Activated T-cell treated with anti-CD3 and anti-CD28 coated beads for 48 hours (primary cell): ENCODE measurements around the gene TM4SF18.

ENCODE experiments used
- DNase-seq: peaks from one replicate; pipeline ENCODE4 v3.0.0-alpha.2; 2020; ENCODE audit warnings: low read depth

TM4SF18 gene

DNA sequence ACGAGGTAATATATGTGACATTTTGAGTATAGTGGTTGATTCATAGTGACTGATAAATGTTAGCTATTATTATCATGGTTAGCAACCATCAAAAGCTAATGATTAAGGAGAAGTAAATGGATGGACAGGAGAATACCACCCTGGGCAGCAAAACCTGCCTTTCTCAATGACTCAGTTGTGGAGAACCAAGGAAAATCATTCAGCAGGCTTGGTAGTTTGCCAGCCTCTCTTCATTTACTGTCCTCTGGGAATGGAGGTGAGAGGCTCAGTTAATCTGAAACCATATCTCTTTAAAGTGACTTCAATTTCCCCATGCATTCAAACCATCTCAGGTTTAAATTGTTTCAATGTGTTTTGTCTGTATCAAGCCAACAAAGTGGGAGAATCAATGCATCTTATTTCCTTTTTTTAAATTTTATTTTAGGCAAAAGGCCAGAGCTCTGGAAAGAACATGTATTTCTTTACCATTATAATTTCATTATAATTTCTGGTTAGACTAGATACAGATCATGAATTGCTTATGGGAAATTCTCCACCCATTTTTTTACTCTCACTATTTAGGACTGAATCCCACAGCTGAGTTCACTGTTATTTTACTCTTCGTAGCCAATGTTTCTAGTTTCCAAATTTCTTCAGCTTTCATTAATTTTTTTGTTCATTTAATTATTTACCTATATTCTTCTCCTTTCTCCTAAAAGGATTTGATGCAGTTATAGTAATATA lies 2.7 kb downstream of the TM4SF18 start:
- no peak for DNase-seq

DNA sequence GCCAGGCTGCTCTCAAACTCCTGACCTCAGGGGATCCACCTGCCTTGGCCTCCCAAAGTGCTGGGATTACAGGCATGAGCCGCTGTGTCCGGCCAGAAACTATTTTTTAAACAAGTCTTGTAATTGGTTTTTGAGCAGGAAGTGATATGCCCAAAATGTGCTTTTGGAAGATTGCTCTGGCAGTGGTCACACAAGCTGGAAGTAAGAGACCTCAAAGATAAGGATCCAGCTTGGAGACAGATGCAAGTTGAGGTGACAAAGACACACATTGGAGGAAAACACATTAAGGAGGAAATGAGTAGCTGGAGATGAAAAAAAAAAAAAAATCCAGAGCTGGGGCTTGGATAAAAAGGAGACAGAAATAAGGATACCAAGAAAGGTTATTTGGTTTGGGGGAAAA lies 6.3 kb downstream of the TM4SF18 start:
- no peak for DNase-seq

DNA sequence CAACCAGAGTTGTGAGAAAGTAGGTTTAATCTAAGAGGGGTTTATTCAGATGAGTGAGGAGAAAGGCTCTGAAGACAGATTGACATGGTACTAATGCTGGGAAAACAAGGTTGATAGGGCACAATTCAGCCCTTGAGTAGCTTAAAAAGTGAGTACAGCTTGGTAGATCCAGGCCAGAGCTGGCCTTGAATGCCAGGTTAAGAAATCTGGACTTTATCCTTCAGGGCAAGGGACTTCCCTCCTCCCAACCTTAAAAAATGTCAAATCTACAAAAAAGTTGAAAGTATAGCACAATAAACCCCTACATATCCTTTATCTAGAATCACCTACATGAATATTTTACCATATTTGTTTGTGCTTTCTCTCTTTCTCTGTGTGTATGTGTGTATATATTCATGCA lies 7.9 kb downstream of the TM4SF18 start:
- no peak for DNase-seq

DNA sequence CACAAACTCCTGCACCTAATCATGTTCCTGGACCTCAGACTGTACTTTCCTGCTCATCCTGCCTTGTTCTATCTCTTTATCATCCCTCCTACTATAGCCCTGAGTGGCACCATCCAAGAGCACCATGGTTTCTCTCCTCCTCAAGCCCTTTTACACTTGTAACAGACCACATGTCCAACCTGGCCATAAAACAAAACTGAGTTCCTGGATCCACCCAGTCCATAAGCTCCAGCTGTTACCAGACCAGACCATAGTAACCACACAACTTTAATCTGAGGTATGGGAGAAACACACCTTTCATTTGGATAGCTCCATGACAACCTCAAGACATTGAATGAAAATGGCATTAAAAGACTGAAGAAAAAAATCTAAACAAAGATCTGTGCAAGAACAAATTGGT lies 9.1 kb downstream of the TM4SF18 start:
- DNase-seq, result no peak

DNA sequence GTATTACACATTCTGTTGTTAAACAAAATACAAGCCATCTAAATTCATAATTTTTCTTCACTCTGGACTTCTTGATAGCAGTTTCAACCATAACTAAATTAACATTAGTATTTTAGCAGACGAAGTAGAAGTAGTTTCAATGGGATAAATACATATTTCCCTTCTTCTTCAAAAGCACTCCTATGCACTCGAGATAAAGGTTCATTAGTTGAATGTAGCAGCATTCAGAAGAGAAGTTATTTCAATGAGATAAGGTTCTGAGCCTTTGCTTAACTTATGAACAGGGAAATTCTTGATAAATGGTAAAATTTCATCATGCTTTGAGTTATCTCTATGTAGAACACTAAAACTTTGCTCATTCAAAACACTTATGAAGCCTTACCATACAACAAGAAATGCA lies 11.8 kb downstream of the TM4SF18 start:
- DNase-seq, result no peak

DNA sequence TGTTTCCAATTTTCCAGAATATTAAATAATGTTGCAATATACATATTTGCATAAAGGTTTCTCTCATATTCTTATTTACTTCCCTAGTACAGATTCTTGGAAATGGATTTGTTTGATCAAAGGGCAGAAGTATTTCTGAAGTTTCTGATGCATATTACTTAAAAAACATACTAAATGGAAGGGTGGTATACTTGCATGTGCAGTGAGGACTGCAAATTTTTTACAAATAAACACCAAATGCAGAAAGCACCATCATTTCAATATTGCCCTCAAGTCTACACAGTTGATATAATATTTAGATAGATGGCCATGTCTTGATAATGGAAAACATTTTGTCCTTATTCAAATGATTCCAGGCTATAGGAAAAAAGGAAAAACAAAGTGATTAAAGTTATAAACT lies 12.3 kb downstream of the TM4SF18 start:
- no peak for DNase-seq

DNA sequence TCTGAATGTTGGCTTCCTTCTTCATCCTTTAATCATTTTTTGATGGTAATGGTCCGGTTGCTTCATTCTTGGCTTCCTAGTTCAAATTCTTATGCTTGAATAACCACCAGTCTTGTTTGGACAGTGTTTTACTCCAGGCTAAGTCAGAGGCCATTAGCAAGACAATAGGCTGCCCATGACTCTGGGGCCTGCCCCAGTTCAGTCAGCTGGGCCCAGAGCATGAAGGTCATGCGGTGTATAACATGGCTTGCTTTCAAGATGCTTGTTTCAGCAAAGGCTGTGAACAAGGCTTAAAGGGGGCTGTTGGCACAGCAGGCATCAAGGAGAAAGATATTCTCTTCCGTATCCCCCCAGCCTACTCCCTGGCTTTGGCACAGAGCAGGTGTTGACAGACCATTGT lies 13.7 kb downstream of the TM4SF18 start:
- no peak for DNase-seq

DNA sequence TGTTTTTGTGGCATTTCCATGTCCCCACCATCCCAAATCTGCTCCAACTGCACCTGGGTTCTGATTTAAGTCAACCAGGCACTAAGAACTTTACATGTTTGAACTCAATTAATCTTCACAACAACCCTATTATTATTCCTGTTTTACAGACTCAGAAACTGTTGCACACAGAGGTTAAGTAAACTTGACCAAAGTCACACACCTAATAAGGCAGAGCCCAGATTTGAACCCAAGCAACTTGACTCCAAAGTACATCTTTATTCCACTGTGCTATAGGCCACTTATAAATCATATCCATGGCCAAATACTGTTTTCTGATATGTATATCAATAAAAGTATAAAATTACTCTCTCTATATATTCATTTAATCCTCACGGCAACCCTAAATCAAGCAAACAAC lies 16.4 kb downstream of the TM4SF18 start:
- DNase-seq, result no peak

DNA sequence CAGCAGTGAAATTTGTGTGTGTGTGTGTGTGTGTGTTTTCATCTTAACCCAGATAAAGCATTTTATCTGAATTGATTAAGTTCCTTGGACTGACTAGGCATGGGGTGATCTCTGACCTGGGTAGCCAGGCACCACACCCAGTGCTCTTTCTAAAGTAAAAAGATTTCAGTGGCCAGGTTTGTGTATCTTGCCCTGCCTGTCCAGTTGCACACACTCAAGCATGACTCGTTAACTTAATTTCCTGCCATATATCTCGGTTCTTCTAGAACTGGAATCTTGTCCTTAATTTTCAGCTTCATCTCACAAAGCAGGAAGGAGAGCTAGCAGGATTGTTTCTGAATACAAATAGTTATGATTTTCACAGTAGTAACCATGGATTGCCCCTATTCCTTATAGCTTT lies 17.0 kb downstream of the TM4SF18 start:
- DNase-seq, result no peak

DNA sequence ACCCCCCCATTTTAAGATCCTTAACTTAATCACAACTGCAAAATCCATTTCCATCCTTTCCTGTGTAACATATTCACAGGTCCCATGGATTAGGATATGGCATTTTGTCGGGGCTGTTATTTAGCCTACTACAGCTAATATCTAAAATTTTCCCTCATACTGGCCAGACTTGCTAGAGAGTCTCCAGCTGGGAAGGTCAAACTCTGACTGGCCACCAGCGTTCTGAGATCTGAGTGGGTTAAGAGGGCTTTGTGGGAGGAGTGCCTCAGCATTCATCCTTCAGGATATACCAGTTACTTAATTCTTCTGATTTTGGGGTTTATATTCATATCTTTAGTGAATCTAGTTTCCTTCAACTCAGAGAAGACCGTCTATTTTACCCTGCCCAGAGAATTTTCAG lies 17.7 kb downstream of the TM4SF18 start:
- no peak for DNase-seq

DNA sequence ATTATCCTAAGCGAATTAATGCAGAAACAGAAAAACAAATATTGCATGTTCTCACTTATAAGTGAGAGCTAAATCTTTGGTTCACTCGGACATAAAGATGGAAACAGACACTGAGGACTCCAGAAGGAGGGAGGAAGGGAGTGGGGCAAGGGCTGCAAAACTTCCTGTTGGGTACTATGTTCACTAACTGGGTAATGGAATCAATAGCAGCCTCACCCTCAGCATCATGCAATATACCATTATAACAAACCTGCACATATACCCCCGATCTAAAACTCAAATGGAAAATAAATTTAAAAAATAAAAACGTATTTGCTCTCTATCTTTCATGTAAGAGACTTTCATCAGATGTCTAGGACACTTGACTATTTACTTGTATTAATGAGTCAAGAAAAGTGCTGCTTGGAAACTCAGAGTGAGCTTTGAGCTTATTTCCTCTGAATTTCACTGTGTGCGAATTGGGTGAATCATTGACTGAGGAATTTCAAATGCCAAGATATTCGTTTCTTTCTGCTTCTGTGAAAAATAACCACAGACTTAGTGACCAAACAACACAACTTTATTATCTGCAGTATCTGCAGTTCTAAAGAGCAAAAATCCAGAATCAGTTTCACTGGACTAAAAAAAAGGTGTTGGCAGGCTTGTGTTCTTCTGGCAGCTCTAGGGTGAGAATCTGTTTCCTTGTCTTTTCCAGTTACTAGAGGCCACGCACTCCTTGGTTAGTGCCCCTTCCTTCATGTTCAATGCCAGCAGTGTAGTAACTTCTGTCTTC lies 18.4 kb downstream of the TM4SF18 start:
- no peak for DNase-seq

DNA sequence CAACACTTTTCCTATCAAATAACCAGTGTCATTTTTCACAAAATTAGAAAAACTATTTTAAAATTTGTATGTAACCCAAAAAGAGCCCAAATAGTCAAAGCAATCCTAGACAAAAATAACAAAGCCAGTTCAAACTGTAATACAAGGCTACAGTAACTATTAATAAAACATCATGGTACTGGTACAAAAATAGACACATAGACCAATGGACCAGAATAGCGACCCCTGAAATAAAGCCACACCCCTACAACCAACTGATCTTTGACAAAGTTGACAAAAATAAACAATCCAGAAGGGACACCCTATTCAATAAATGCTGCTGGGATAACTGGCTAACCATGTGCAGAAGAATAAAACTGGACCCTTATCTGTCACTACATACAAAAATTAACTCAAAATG lies 19.9 kb downstream of the TM4SF18 start:
- DNase-seq, result no peak

DNA sequence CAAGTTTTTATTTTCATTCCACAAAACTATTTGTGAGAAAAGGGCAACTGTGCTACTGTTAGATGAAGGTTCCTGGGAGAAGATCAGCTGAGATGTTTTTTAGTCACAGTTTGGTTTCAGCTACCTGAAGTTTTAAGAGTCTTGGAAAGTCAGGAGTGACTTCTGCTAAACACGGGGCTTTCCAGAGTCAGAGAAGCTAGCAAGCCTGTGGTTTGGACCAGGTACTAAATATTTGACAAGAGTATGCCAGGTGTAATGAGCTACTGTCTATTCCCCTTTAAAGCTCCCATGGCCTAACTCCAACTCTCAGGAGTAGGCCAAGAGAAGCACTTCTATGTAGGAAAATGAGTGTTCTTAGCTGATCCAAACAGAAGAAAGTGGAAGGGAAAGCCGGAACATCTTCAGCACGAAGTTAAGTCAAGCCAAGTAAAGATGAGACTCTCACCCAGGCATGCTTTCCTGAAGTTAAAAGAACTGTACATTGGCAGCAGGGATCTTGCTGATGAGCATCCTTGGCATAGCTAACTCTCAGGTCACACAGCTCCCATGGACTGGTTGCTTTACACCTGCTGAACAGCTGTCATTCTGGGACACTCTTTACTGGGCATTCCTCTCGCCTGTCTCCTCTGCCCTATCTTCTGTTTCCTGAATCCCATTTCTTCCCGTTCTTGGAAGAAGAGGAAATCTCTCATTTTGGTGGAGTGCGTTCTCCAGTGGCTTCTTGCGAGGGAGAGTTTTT lies 22.5 kb downstream of the TM4SF18 start:
- no peak for DNase-seq

DNA sequence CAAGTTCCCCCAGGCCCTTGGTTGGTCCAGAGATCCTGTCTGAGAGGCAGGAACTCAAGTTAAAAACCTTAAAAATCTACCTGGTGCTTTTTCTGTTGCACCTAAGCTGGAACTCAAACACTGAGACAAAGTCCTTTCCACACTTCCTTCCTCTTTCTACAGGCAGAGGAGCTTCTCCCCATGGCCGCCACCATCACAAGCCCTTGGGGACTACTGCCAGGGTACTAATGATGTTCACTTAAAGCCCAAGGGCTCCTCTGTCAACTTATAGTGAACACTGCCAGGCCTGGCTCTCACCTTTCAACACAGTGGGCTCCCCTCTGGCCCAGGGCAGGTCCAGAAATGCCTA lies 26.0 kb downstream of the TM4SF18 start:
- no peak for DNase-seq

DNA sequence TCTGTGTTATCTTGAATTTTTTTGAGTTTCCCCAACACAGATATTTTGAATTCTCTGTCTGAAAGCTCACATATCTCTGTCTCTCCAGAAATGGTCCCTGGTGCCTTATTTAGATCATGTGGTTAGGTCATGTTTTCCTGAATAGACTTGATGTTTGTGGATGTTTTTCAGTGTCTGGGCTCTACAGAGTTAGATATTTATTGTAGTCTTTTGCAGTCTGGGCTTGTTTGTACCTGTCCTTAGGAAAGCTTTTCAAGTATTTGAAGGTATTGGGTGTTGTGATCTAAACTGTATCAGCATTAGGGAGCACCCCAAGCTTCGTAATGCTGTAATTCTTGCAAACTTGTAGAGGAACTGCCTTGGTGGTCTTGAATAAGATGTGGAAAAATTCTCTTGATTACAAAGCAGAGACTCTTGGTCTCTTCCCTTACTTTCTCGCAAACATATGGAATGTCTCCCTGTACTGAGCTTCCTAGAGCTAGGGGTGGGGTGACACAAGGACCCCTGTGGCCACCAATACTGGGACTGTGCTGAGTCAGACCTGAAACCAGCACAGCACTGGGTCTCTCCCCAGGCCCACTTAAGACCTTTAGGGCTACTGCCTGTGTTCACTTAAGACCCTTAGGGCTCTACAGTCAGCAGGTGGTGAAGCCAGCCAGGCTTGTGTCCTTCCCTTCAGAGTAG lies 26.5 kb downstream of the TM4SF18 start:
- no peak for DNase-seq

DNA sequence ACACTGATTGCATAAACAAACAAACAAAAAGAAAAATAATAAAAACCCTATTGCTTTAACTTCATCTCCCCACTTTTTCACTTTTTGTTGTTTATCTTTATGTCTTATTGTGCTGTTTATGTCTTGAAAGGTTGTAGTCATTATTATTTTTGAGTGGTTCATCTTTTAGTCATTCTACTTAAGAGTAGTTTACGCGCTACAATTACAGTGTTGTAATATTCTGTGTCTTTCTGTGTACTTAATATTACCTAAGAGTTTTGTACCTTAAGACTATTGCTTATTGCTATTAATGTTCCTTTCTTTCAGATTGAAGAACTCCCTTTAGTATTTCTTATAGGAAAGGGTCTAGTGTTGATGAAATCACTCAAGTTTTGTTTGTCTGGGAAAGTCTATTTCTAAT lies 28.1 kb downstream of the TM4SF18 start:
- no peak for DNase-seq

DNA sequence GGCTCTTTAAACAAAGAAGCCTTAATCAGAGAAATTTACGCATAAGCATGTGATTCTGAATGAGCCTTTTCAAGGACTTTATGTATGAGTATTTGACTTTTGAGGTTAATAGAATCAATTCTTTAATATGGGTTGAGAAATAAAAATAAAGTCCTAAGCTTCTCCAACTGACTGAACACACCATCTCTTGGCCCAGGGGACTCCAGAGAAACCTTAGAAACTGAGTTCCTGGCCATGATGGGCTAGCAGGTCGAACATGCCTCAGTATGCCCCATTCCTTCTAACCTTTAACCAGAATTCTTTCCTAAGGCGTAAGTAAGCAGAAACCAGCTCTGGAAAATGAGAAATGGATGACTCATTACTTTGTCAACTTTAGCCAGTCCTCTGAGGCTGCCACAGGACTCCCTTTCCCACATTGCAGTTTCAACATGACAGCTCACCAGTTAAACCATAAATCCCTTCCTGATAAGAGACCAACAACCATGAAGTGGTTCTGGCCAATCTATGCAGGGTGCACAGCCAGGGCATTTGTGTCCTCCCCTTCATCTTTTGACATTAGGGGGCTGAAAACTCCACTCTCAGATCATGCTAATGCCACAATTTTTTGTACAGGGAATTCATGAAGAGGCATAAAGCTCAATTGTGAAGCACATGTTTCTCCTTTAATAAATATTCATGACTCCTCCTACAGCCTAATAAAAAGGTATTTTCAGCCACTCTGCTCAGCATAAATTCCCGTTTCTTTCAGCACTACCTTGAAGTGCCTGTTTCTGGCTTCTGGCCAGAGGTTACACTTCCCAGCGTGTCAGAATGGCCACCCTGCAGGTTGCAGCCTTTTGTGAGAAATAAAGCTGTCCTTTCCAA lies 33.3 kb downstream of the TM4SF18 start:
- DNase-seq, result no peak

DNA sequence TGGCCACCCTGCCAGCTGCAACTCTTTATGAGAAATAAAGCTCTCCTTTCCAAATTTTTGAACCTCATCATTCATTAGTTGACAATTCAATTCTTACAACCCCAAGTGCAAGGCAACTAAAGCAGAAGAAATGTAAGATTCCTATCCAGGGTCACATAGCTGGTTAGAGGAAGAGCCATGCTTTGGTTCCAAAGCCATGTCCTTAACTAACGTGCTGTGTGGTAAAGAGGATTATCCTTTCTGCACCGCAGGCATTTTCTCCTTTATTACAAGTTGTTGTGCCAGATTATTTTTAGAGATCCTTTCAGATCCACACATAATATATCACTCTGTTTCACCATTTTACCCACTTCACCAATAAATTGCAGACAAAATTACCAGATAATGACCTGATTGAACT lies 36.5 kb downstream of the TM4SF18 start:
- no peak for DNase-seq

DNA sequence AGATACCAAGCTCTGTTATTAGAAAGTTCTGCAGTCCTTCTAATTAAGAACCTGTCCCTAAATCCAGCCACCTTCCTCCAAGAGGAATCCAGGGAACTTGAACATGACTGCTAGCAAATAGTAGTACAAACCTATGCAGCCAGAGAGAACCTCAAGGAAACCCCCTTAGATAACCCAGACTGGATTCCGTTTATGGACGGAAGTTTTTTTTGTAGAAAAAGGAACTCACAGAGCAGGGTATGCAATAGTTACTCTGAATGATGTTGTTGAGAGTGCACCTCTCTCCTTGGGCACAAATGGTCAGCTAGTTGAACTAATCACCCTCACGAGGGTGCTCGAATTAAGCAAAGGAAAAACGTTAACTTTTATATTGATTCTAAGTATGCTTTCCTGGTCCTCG lies 40.8 kb downstream of the TM4SF18 start:
- DNase-seq, result no peak

DNA sequence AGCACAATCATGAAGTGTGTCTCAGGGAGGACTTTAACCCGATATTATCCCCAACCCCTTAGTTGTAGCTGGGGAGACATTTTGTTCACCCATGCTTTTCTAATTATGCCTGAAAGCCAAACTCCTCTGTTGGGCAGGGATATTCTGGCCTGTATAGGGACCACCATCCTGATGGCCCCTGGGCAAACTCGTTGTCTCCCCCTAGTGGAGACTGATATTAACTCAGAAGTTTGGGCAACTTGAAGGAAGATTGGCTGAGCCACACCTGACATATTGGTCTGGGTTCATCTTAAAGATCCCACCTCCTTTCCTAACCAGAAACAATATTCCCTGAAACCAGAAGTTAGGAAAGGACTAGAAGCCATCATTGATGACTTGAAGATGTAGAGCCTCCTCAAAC lies 42.3 kb downstream of the TM4SF18 start:
- no peak for DNase-seq

DNA sequence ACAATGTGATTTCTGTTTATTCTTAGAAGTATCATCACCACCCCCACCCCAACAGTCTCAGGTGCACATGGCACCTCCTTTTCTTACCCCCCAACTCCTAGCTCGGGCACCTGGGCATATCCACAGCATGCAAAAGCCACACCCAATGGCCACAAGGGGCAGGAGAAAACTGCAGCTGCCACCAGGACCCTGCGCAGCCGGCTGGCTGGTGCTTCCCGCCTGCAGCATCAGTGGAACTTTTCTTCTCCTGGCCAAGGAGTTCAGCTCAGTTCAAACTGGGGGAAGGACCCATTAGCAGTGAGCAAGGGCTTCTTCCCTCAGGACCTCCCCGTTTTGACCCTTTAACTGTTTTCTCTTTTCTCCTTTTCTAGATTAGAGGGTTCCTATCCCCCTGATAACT lies 44.8 kb downstream of the TM4SF18 start:
- DNase-seq, result no peak

DNA sequence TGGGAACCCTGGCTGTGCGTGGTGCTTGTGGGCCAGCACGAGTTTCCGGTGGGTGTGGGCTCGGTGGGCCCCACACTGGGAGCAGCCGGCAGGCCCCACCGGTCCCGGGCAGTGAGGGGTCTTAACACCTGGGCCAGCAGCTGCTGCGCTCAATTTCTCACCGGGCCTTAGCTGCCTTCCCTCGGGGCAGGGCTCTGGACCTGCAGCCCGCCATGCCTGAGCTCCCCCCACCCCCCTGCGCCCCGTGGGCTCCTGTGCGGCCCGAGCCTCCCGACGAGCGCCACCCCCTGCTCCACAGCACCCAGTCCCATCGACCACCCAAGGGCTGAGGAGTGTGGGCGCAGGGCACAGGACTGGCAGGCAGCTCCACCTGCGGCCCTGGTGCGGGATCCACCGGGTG lies 49.4 kb downstream of the TM4SF18 start:
- DNase-seq, result no peak
